ENCODE measurements around the gene ODAD2.

- TF ChIP-seq TCF12 (IDR thresholded peaks at IDR 0.05; ENCODE audit: low read depth) (no peak), RAD21 (IDR thresholded peaks at IDR 0.05; ENCODE audit: low read depth) (no peak)
Observed at GRCh38 chr10:27804136-27804535, 194.7 kb downstream of the ODAD2 start.
